HL-60 (cell line): ENCODE measurements around the gene HEXIM1.

Source experiments
- GABPA ChIP-seq: IDR thresholded peaks from 2 replicates; pipeline ENCODE4 v1.6.1; 2012; ENCODE audit warnings: low read depth
- POLR2AphosphoS5 ChIP-seq: IDR thresholded peaks from 2 replicates; pipeline ENCODE4 v1.6.1; 2012; ENCODE audit warnings: low read depth
- SPI1 ChIP-seq: IDR thresholded peaks from 2 replicates; pipeline ENCODE4 v1.6.1; 2012; ENCODE audit warnings: low read depth, mild to moderate bottlenecking, borderline replicate concordance
- TF ChIP-seq, protein P1 (sequence below): IDR thresholded peaks from one replicate; pipeline ENCODE4 v1.5.1; 2011; ENCODE audit warnings: low read length, control low read depth, inconsistent platforms; ENCODE audit not compliant: insufficient read depth
- TF ChIP-seq, protein P2 (sequence below): IDR thresholded peaks from 2 replicates; pipeline ENCODE4 v1.6.1; 2012; ENCODE audit warnings: low read depth; ENCODE audit not compliant: insufficient replicate concordance

DNA sequence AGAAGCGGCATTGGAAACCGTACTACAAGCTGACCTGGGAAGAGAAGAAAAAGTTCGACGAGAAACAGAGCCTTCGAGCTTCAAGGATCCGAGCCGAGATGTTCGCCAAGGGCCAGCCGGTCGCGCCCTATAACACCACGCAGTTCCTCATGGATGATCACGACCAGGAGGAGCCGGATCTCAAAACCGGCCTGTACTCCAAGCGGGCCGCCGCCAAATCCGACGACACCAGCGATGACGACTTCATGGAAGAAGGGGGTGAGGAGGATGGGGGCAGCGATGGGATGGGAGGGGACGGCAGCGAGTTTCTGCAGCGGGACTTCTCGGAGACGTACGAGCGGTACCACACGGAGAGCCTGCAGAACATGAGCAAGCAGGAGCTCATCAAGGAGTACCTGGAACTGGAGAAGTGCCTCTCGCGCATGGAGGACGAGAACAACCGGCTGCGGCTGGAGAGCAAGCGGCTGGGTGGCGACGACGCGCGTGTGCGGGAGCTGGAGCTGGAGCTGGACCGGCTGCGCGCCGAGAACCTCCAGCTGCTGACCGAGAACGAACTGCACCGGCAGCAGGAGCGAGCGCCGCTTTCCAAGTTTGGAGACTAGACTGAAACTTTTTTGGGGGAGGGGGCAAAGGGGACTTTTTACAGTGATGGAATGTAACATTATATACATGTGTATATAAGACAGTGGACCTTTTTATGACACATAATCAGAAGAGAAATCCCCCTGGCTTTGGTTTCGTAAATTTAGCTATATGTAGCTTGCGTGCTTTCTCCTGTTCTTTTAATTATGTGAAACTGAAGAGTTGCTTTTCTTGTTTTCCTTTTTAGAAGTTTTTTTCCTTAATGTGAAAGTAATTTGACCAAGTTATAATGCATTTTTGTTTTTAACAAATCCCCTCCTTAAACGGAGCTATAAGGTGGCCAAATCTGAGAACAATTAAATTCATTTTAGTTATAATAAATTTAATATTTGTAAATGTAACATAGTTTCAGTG lies 1.7 kb downstream of the HEXIM1 start:
- TF ChIP-seq, protein P1, sequence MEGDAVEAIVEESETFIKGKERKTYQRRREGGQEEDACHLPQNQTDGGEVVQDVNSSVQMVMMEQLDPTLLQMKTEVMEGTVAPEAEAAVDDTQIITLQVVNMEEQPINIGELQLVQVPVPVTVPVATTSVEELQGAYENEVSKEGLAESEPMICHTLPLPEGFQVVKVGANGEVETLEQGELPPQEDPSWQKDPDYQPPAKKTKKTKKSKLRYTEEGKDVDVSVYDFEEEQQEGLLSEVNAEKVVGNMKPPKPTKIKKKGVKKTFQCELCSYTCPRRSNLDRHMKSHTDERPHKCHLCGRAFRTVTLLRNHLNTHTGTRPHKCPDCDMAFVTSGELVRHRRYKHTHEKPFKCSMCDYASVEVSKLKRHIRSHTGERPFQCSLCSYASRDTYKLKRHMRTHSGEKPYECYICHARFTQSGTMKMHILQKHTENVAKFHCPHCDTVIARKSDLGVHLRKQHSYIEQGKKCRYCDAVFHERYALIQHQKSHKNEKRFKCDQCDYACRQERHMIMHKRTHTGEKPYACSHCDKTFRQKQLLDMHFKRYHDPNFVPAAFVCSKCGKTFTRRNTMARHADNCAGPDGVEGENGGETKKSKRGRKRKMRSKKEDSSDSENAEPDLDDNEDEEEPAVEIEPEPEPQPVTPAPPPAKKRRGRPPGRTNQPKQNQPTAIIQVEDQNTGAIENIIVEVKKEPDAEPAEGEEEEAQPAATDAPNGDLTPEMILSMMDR, result no peak
- TF ChIP-seq POLR2AphosphoS5, result peak; percentile 62
- TF ChIP-seq, protein P2, sequence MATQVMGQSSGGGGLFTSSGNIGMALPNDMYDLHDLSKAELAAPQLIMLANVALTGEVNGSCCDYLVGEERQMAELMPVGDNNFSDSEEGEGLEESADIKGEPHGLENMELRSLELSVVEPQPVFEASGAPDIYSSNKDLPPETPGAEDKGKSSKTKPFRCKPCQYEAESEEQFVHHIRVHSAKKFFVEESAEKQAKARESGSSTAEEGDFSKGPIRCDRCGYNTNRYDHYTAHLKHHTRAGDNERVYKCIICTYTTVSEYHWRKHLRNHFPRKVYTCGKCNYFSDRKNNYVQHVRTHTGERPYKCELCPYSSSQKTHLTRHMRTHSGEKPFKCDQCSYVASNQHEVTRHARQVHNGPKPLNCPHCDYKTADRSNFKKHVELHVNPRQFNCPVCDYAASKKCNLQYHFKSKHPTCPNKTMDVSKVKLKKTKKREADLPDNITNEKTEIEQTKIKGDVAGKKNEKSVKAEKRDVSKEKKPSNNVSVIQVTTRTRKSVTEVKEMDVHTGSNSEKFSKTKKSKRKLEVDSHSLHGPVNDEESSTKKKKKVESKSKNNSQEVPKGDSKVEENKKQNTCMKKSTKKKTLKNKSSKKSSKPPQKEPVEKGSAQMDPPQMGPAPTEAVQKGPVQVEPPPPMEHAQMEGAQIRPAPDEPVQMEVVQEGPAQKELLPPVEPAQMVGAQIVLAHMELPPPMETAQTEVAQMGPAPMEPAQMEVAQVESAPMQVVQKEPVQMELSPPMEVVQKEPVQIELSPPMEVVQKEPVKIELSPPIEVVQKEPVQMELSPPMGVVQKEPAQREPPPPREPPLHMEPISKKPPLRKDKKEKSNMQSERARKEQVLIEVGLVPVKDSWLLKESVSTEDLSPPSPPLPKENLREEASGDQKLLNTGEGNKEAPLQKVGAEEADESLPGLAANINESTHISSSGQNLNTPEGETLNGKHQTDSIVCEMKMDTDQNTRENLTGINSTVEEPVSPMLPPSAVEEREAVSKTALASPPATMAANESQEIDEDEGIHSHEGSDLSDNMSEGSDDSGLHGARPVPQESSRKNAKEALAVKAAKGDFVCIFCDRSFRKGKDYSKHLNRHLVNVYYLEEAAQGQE, result no peak
- no peak for TF ChIP-seq GABPA
- TF ChIP-seq SPI1, result peak; percentile 61; the same call in 1 of the 2 replicates
